GM10266 (cell line): ENCODE results near the gene DIP2A.

Experiments
- DNase-seq: peaks from one replicate; pipeline ENCODE4 v3.0.0; 2012; ENCODE audit errors: extremely low spot score
- TF ChIP-seq, protein P1 (sequence below): IDR thresholded peaks from 2 replicates; pipeline ENCODE4 v1.5.1; 2012; ENCODE audit warnings: mild to moderate bottlenecking, low read depth; ENCODE audit not compliant: control insufficient read depth, insufficient read depth; ENCODE audit errors: missing control alignments

DIP2A gene

GRCh38 chr21:46422636-46423241 is 36.0 kb upstream of the DIP2A start:
- no peak for DNase-seq
- TF ChIP-seq, protein P1, sequence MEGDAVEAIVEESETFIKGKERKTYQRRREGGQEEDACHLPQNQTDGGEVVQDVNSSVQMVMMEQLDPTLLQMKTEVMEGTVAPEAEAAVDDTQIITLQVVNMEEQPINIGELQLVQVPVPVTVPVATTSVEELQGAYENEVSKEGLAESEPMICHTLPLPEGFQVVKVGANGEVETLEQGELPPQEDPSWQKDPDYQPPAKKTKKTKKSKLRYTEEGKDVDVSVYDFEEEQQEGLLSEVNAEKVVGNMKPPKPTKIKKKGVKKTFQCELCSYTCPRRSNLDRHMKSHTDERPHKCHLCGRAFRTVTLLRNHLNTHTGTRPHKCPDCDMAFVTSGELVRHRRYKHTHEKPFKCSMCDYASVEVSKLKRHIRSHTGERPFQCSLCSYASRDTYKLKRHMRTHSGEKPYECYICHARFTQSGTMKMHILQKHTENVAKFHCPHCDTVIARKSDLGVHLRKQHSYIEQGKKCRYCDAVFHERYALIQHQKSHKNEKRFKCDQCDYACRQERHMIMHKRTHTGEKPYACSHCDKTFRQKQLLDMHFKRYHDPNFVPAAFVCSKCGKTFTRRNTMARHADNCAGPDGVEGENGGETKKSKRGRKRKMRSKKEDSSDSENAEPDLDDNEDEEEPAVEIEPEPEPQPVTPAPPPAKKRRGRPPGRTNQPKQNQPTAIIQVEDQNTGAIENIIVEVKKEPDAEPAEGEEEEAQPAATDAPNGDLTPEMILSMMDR = no peak

DNA sequence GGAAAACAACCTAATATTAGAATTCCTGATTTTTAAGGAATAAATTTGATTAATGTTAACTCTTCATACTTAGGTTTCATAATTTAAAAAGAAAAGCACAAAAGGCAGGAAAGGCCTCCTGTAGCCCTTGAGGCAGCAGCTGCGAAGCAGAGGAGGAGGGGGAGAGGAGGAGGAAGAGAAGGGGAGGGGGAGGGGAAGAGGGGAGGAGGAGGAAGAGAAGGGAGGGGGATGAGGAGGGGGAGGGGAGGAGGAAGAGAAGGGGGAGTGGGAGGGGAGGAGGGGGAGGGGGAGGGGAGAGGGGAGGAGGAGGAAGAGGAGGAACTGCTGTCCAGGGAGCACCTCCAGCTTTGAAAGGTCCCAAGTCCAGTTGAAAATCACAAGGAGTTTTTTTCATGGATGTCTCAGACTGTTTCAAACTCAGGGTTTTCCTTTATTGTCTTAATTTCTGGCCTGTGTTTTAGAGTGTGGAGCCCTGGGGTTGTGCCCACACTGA is 35.1 kb upstream of the DIP2A start:
- TF ChIP-seq, protein P1 = no peak
- no peak for DNase-seq

GRCh38 chr21:46424039-46424591 is 34.6 kb upstream of the DIP2A start:
- no peak for DNase-seq
- TF ChIP-seq, protein P1 = no peak

GRCh38 chr21:46424621-46425020 is 34.1 kb upstream of the DIP2A start:
- TF ChIP-seq, protein P1 = no peak

GRCh38 chr21:46425041-46425440 is 33.6 kb upstream of the DIP2A start:
- DNase-seq = no peak

More at GRCh38 chr21:46424621-46425020, 34.1 kb upstream of the DIP2A start:
- no peak for DNase-seq

GRCh38 chr21:46425571-46425970 is 33.1 kb upstream of the DIP2A start:
- TF ChIP-seq, protein P1 = no peak

More at GRCh38 chr21:46425041-46425440, 33.6 kb upstream of the DIP2A start:
- TF ChIP-seq, protein P1 = no peak

More at GRCh38 chr21:46425571-46425970, 33.1 kb upstream of the DIP2A start:
- DNase-seq = no peak
